GM19043 (cell line): ENCODE data around the gene ATP6V1G2.
A peak's percentile ranks its signal among the peaks of the same experiment; 100 is the strongest.
"Not testable (repeated sequence)": the region's sequence is repeated elsewhere in the genome, so short reads cannot be mapped to it uniquely, and the experiment has no call there.

Experiments used
- ATAC-seq: cut with Tn5 transposase; IDR thresholded peaks from one replicate; pipeline ENCODE4 v1.9.1; 2021; ENCODE audit warnings: low read depth; ENCODE audit not compliant: unreplicated experiment

ATP6V1G2 gene

GRCh38 chr6:31531771-31532643 is 14.4 kb downstream of the ATP6V1G2 start:
- ATAC-seq = no peak

DNA sequence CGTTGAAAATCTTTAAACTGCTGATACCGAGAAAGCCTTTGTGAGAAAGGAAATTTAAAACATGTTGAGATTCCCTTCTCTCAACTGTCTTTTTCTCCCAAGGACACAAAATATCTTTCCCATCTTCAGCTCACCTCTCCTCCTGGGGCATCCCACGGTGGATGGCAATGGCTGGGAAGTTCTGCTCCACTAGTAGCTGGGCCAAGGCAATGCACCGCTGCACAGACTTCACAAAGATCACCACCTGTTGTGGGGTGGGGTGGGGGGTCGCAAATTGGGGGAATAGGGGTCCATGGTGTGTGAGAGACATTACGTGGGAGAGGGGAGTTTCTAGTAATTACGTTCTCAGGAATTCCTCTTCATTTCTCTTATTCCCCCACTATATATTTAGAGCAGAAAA is 15.2 kb downstream of the ATP6V1G2 start:
- ATAC-seq = no peak

DNA sequence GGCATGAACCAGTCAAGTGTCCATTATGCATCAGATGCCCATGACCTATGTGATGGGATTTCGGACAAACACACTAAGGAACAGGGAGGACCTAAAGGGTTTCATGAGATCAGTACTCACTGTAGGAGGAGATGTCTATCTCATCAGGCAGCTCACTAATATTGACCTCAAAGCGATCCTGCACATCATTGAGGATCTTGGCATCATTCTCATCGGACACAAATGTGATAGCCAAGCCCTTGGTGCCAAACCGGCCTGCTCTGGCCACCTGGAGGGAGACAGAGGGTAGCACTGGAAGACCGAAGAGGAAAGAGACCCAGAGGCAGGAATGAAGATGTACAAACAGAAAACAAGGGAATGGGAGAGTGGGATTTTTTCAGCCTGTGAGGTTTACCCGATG is 15.7 kb downstream of the ATP6V1G2 start:
- ATAC-seq = no peak

DNA sequence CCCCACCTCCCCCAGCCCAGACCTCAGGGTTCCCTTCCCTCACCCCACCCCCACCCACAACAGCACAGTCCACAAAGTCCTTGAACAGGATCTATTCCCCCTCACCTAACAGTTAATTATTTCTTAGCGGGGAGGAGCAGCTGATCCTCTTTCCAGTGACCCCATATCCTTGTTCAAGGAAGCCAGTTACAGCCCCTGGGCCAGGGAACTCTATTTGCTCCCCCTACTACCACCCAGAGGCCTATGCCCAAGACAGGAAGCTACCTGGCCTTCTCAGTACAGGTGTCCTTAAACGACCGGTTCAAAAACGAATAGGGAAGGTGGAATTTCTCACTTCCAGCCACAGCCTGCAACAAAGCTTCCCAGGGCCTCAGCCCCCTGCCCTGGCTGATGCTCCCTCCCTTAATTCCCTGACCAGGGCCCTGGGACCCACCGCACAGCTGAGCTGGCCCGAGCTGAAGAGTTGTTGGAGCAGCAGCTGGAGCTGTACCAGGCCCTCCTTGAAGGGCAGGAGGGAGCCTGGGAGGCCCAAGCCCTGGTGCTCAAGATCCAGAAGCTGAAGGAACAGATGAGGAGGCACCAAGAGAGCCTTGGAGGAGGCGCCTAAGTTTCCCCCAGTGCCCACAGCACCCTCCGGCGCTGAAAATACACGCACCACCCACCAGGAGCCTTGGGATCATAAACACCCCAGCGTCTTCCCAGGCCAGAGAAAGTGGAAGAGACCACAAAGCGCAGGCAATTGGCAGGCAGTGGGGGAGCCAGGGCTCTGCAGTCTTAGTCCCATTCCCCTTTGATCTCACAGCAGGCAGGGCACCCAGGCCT is 16.9 kb downstream of the ATP6V1G2 start:
- no peak for ATAC-seq

DNA sequence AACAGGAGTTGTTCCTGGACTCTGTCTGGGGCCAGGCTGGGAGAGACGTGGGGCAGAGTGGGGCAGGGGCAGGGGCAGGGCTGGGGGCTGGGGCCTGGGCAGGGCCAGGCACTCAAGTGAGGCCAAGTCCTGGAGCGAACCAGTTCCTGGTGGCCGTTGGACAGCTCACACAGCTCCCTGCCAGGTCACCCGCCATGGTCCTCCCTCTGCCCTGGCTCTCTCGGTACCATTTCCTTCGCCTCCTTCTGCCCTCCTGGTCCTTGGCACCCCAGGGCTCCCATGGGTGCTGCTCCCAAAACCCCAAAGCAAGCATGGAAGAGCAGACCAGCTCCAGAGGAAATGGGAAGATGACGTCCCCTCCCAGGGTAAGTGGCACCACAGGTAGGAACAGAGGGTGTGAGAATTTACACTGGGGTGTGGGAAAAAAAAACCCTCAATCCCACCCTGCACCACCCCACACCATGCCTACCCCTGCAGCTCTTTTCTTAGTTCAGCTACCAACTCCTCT is 17.5 kb downstream of the ATP6V1G2 start, which contains the start of gene MCCD1:
TSS of gene MCCD1 (plus strand) at position 142 of the 508 bp plus-strand sequence. CDS start at position 195, 53 bp downstream.
- no peak for ATAC-seq

DNA sequence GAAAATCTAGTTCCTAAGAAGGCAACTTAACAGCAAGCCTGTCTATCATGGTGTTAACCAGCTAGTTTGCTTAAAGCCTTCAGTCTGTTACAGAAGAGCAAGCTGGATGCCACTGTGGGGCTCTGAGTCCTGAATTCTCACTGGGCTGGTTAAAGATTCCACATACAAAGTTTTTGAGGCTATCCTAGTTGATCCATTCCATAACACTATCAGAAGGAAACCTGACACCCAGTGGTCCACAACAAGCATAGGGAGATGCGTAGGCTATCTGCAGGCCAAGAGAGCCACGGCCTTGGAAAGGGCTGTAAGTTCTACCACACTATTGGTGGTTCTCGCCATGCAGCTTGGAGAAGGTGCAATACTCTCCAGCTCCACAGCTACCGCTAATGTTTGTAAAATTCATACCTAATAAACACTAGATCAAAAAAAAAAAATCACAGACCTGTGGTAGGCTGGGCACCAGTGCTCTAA is 18.1 kb downstream of the ATP6V1G2 start:
- ATAC-seq = no peak

GRCh38 chr6:31525932-31526591 is 20.3 kb downstream of the ATP6V1G2 start:
- no peak for ATAC-seq

GRCh38 chr6:31525553-31525931 is 20.9 kb downstream of the ATP6V1G2 start:
- no peak for ATAC-seq

DNA sequence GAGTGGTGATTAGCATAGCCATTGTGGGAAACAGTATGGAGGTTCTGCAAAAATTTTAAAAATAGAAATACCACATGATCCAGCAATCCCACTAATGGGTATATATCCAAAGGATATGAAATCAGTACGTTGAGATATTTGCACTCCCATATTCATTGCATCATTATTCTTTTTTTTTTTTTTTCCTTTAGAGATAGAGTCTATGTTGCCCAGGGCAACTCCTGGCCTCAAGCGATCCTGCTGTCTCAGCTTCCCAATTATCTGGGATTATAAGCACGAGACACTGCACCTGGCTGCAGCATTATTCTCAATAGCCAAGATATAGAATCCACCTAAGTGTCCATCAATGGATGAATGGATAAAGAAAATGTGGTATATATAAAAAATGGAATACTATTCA is 24.6 kb downstream of the ATP6V1G2 start:
- ATAC-seq = no peak

- no peak for ATAC-seq
Measured at GRCh38 chr6:31513456-31514165, 32.8 kb downstream of the ATP6V1G2 start.

- ATAC-seq = no peak
Measured at GRCh38 chr6:31510007-31510406, 36.4 kb downstream of the ATP6V1G2 start.

- not testable (repeated sequence) for ATAC-seq
Measured at GRCh38 chr6:31509036-31509435, 37.4 kb downstream of the ATP6V1G2 start.

DNA sequence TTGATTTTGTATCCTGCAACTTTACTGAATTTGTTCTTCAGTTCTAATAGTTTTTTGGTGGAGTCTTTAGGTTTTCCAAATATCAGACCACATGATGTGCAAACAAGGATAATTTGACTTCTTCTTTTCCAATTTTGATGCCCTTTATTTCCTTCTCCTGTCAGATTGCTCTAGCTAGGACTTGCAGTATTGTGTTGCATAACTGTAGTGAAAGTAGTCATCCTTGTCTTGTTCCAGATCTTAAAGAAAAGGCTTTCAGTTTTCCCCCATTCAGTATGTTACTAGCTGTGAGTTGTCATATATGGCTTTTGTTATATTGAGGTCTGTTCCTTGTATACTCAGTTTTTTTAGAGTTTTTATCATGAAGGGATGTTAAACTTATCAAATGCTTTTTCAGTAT is 43.8 kb downstream of the ATP6V1G2 start:
- ATAC-seq = no peak

GRCh38 chr6:31499648-31500047 is 46.8 kb downstream of the ATP6V1G2 start:
- ATAC-seq = not testable (repeated sequence)

- no peak for ATAC-seq
Measured at GRCh38 chr6:31498748-31499147, 47.7 kb downstream of the ATP6V1G2 start.

DNA sequence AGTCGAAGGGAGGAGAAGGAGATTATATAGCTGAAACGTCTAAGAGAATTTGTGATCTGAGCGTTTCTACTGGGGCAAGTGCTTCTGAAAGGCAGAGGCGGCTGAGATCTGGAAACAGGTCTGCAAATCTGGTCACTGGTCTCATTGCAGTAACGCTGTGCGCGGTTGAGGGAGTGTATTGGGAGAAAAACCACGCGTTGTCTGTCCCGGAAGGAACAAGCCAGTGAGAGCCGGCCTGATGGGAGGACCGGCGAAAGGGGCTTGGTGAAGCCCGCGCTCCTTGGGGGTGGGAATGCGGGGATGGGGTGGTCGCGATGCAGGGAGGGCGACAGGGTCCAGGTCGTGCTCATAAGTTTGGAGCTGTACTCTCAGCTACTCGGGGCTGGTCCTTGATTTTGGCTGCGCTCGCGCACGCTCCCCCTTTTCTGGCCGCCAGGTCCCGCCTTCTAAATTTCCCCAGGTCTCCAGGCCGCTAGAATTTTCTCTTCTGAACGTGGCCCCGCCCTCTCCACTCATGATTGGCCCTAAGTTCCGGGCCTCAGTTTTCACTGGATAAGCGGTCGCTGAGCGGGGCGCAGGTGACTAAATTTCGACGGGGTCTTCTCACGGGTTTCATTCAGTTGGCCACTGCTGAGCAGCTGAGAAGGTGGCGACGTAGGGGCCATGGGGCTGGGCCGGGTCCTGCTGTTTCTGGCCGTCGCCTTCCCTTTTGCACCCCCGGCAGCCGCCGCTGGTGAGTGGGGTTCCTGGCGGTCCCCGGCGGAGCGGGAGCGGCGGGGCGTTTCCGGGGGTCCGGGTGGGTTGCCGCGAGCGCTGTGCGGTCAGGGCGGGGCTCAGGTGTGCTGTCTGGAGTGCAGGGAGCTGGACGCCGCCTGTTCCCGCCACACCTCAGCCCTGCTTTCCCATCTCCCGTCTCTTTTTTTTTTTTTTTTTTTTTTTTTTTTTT is 48.6 kb downstream of the ATP6V1G2 start, which contains the start of gene MICB:
TSS of gene MICB (plus strand) at position 615 of the 946 bp plus-strand sequence. CDS start at position 664, 49 bp downstream.
- peak; percentile 39 for ATAC-seq

DNA sequence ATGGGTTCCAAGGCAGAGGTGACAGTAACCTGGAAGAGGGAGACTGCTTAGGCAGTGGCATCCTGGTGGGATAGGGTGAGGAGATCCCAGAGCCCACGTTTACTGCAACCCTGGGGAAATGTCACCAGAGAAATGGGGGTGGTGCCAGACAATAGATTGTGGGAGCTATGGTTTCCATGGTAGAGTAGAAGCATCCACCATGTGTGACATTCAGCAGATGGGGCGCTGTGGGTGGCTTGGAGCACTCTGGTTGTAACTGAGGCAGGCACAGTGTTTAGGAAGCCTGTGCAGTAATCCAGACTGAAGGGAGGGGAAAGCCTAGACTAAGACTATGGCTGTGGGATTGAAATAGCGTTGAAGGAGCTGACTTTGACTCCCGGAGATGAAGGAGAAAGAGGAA is 49.6 kb downstream of the ATP6V1G2 start:
- ATAC-seq = not testable (repeated sequence)

GRCh38 chr6:31495580-31495979 is 50.8 kb downstream of the ATP6V1G2 start:
- ATAC-seq = no peak
